NB4 (cell line): ENCODE measurements around the gene USP48.
"Not testable (repeated sequence)": the region's sequence is repeated elsewhere in the genome, so short reads cannot be mapped to it uniquely, and the experiment has no call there.

Source experiments
- DNase-seq: peaks from one replicate; pipeline ENCODE4 v3.0.0; 2010; ENCODE audit warnings: low read depth
- H3K4me3 ChIP-seq: one replicate; pipeline ENCODE4 v1.5.1; 2011; ENCODE audit warnings: mild to moderate bottlenecking, low read depth, low read length, moderate library complexity
- CTCF ChIP-seq: IDR thresholded peaks from one replicate; pipeline ENCODE4 v1.5.1; 2012; ENCODE audit warnings: low read depth, low read length
- MAX ChIP-seq: IDR thresholded peaks from 2 replicates; pipeline ENCODE4 v1.6.1; 2011; ENCODE audit warnings: low read depth, low read length
- MYC ChIP-seq: IDR thresholded peaks from 2 replicates; pipeline ENCODE4 v1.6.1; 2011; ENCODE audit warnings: low read depth, low read length
- POLR2A ChIP-seq: IDR thresholded peaks from 2 replicates; pipeline ENCODE4 v1.6.1; 2011; ENCODE audit warnings: mild to moderate bottlenecking; ENCODE audit not compliant: insufficient read length; ENCODE audit errors: extremely low read depth

The USP48 gene

GRCh38 chr1:21828075-21828474 lies 45.1 kb upstream of the USP48 start:
- TF ChIP-seq MAX (no peak), POLR2A (no peak), CTCF (no peak), MYC (no peak)
- DNase-seq: no peak

DNA sequence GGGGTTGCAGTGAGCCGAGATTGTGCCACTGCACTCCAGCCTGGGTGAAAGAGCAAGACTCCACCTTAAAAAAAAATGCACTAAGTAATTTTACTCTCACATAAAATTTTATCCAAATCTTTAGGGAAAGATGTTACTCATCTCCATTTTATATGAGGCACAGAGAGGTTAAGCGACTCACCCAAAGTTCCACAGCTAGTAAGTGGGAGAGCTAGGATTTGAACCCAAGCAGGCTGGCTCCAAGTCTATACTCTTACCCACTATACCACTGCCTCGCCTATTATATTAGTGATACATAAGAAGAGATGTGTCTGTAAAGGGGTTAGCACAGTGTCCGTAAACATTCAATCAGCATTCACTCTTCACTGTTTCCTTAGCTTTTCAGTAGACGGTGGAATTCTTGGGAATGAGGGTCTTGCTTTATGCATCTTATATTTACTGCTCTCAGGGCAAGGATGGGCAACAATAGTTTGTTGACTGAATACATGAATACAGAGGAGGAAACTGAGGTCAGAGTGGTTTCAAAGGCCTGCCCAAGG lies 44.3 kb upstream of the USP48 start:
- H3K4me3 ChIP-seq: no peak overlapping the region
- no peak for TF ChIP-seq POLR2A
- TF ChIP-seq MYC: no peak
- no peak for TF ChIP-seq MAX
- no peak for TF ChIP-seq CTCF
- no peak for DNase-seq

More at GRCh38 chr1:21828075-21828474, 45.1 kb upstream of the USP48 start:
- H3K4me3 ChIP-seq: no peak overlapping the region

DNA sequence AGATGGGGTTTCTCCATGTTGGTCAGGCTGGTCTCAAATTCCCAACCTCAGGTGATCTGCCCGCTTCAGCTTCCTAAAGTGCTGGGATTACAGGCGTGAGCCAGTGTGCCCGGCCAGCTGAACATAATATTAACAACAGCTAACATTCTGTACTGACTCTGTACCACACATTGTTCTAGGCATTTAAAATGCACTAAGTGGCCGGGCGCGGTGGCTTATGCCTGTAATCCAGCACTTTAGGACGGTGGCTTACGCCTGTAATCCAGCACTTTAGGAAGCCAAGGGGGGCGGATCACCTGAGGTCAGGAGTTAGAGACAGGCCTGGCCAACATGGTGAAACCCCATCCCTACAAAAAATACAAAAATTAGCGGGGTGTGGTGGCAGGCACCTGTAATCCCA lies 43.7 kb upstream of the USP48 start:
- not testable (repeated sequence) for H3K4me3 ChIP-seq, DNase-seq

DNA sequence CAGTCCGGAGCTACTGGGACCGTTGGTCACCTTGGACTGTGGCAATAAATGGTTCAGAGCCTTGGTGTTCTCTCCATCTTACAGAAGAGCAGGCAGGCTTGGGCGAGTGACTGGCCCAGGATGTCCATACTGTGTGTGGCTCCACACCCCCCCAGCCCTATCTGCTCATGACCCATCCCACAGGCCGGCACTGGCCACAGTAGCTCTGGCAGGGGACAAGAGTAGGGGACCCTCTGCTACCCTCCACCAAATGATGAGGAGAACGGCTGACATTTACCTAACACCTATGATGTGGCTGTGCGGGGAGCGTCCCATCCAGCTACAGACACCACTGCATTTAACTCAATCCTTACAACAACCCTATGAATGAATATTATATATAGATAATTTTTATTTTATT lies 42.4 kb upstream of the USP48 start:
- no peak for TF ChIP-seq MAX
- TF ChIP-seq CTCF: no peak
- no peak for TF ChIP-seq POLR2A
- DNase-seq: no peak

DNA sequence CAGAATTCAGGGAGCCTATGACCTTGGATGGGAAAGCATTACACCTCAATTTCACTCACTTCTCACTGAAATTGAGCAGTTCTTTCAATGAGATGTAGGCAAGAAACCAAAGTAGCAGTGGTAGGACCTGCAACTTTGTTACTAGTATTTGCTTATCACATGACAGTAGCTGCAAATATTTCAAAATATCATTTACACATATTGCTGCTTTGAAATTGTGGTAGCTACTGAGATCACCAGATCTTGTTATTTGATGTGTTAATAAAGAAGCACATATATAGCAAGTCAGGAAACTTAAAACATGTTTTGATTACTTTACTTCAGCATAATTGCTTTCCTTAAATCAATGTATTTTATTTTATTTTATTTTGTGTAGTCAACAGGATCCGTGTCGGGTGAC lies 42.0 kb upstream of the USP48 start:
- no peak for DNase-seq
- H3K4me3 ChIP-seq: no peak overlapping the region
- TF ChIP-seq MYC: no peak
- no peak for TF ChIP-seq POLR2A
- no peak for TF ChIP-seq MAX
- TF ChIP-seq CTCF: no peak

More for the DNA sequence above, 42.4 kb upstream of the USP48 start:
- no peak overlapping the region for H3K4me3 ChIP-seq

DNA sequence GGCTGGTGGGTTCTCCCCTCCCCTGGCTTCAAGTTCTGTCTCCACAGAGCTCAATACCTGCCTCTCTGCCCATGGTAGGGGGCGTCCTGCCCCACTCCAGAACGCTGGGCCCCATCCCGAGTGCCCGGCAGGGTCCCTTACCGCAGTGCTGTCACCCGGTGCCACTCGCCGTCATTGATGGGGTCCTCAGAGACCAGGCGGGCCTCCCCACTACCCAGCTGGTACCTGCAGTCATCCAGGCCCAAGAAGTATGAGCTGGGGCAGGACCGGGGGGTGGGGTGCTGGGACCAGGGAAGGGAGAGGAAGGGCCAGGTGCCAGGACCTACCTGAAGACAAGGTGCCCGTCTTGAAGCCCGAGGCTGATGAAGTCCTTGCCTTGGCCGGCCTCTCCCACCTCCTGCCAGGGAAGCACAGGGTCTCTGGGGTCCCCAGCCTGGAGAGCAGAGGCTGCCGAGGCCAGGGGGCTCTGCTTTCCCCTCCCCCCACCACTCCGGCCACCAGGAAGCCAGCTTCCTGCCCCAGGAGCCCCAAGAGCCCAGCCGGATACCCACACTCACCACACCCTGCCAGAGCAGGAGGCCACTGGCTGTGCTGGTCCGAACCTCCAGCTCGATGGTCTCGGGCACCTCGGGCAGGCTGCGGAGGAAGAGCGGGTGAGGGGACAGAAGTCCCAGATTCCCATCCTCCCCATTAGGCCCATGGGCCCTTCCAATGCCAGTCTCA lies 41.2 kb upstream of the USP48 start:
- TF ChIP-seq POLR2A (no peak), CTCF (peak; percentile 24)
- DNase-seq: no peak
- H3K4me3 ChIP-seq: no peak overlapping the region
